H1 (cell line): Measurements from ENCODE around the gene NIPAL1. TPM values are rescaled to one million over a fixed set of nuclear protein-coding genes. Genes with fewer than 3 reads are reported as not detected.

ENCODE experiments used
- MAFK ChIP-seq: IDR thresholded peaks from 2 replicates; pipeline ENCODE4 v1.6.1; 2012; ENCODE audit warnings: low read depth, mild to moderate bottlenecking, improper control_type of control experiment, low read length
- polyA plus RNA-seq, 7 experiments: library from polyadenylated mRNA; depleted of rRNA in 3 of 7; stranded (reverse) in 5 of 7; unstranded in 2 of 7; fragments of >200 nt in 5 of 7; fragments of 200-250 nt in 2 of 7; gene quantifications; 1 replicate in 5 of 7; 2 replicates in 1 of 7; 4 replicates in 1 of 7; pipeline versions ENCODE4 v1.2.1 to v1.2.3, GENCODE V29; 2011 to 2013; ENCODE audit warnings: missing spikeins in 2 of 7, mixed read lengths in 2 of 7
- total RNA-seq: library from RNA; stranded (reverse); fragmentation: NEBNext Ultra II Directional; extraction: Animal tissue kit (Norgen Biotek cat#: 25700); gene quantifications from 2 replicates; pipeline ENCODE4 v1.2.1, GENCODE V29; 2021

Gene NIPAL1
- total and polyA plus RNA-seq, 2 of the 8 experiments (the other 6 are each of a cell fraction or from before 2014, with no cell fraction given): 1.4 to 4.9 TPM

- TF ChIP-seq MAFK: no peak
Measured at GRCh38 chr4:48005781-48006180, 10.8 kb upstream of the NIPAL1 start (continued).
